CD4-positive, alpha-beta T cell treated with Interleukin-21 for 1 hour (primary cell): Measurements from ENCODE around the gene RASSF3.
"Not testable (repeated sequence)": the region's sequence is repeated elsewhere in the genome, so short reads cannot be mapped to it uniquely, and the experiment has no call there.

Experiments
- DNase-seq: peaks from one replicate; pipeline ENCODE4 v3.0.0-alpha.2; 2020

The RASSF3 gene, protein sequence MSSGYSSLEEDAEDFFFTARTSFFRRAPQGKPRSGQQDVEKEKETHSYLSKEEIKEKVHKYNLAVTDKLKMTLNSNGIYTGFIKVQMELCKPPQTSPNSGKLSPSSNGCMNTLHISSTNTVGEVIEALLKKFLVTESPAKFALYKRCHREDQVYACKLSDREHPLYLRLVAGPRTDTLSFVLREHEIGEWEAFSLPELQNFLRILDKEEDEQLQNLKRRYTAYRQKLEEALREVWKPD

DNA sequence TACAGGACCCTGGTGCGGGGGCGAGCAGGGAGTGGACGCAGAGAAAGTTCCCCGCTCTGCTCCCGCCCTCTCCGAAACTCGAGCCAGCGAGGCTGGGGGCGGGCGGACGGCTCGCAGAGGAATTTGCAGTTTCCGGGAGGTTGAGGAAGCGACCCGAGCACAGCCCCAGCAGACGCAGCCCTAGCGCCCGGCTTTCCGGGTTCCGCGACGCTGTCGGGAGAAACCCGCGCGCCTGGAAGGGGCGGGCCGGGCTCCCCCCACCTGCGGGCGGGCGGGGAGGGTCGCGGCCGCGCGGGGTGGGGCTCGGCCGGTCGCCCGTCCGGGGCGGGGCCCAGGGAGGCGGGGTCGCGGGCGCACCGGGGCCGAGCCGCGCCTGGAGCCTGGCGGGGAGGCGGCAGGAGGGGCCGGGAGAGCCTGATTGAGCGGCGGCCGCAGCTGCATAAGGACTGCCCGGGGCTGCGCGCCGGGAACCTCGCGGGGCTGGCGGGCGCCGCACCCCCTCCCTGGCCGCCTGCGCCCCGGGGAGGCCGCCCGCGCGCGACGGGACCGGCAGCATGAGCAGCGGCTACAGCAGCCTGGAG lies at the start of gene RASSF3:
RASSF3 (plus strand) TSS at position 417 of the 581 bp plus-strand sequence; CDS start at position 555, 138 bp downstream.
- peak; percentile 83 for DNase-seq

DNA sequence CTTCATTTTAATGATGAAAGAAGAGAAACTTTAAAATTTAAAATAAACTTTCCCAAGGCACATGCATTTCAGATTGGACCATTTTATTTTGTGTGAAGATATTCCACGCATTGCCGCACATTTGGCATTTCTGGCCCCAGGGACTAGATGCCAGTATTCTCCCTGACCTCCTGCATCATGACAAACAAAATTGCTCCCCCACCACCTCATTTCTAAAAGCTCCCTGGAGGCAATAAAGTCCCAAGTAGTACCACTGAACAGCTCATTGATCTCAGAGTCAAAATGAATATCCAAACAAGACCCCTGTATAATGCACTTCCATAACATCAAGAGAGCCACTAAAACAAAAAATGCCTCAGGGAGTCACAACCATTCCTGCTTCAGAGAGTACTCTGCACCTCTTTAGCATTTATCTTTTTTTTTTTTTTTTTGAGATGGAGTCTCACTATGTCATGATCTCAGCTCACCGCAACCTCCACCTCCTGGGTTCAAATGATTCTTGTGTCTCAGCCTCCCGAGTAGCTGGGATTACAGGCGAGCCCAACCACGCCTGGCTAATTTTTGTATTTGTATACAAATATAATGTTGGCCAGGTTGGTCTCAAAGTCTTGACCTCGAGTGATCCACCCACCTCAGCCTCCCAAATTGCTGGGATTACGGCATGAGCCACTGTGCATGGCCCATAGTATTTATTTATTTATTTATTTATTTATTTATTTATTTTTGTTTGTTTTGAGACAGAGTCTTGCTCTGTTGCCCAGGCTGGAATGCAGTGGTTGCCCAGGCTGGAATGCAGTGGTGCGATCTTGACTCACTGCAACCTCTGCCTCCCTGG lies 48.8 kb upstream of the RASSF3 start:
- DNase-seq: no peak

DNA sequence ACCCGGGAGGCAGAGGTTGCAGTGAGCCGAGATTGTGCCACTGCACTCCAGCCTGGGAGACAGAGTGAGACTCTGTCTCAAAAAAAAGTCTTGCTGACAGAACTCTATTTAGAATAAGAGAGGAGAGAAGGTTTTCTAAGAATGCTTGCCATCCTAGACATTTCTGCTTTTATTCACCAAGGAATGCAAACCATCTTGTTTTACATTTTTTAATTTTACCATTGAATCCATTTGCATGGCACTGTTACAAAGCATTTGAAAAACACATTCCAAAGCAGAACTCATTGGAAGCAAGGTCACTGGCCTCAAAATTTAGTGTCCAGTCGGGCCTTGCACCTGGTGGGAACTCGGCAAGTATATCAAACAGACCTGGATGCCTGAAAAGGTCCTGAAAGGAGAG lies 44.2 kb upstream of the RASSF3 start:
- DNase-seq: no peak

DNA sequence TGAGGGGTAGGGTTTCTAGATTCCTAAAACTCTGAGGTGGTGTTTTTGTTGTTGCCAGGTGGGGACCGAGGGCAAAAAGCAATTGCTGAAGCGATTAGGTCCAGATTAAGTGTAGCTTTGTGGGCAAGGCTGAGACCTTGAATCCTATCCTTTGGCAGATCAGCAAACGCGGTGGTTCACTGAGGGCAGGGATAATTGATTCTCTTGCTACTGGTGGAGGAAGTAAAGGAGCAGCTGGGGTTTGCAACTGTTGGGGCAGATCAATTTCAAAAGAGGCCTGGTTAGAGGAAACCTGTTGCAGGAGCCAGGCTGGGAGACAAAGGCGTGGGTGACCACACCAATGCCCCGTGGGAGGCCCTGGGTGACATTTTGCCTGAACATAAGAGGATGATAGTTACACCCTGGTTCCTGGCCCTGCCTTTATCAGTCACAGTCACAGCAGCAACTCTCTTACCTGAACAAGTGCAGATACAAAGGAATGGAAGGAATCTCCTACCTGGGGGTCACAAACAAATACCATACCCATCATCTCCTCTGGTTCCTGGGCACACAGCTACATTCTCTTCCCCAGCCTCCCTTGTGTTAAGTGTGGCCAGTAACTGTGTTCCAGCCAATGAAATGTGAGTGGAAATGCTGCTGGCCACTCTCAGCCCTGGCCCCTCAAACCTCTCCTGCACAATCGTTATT lies 43.3 kb upstream of the RASSF3 start:
- DNase-seq: no peak

DNA sequence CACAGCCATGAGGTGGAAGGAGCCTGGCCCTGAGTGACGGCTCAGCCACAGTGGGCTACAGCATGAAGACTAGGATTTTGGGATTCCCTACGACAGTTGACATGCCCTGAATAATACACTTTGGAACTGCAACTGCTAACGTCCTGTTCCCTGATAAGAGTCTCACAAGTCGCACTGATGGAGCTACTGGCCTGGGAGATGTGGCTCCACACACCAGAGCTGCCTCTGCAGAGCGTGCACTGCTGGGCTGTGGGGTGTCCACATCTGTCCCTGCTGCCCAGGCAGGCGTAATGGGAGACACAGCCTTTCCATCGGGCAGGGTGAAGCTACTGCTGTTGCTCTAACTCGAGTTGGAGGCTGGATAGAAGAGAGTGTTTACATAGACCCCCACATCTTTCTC lies 42.7 kb upstream of the RASSF3 start:
- DNase-seq: no peak

DNA sequence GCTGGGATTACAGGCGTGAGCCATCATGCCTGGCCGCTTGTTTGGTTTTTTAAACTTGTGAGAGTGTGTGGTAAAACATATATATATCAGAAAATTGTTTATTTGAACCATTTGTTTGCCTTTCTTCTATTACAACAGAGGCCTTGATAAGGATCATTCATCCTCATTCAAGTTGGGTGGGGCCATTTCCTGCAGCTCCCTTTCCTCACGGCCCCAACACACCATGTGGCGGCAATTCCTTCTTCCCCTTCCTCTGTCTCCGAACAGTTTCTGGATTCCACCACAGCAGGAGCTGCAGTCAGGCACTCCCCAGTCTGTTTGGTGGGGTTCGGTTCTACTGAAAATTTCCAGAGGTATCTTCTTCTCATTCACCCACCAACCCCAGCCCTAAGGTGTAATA lies 42.0 kb upstream of the RASSF3 start:
- DNase-seq: no peak

DNA sequence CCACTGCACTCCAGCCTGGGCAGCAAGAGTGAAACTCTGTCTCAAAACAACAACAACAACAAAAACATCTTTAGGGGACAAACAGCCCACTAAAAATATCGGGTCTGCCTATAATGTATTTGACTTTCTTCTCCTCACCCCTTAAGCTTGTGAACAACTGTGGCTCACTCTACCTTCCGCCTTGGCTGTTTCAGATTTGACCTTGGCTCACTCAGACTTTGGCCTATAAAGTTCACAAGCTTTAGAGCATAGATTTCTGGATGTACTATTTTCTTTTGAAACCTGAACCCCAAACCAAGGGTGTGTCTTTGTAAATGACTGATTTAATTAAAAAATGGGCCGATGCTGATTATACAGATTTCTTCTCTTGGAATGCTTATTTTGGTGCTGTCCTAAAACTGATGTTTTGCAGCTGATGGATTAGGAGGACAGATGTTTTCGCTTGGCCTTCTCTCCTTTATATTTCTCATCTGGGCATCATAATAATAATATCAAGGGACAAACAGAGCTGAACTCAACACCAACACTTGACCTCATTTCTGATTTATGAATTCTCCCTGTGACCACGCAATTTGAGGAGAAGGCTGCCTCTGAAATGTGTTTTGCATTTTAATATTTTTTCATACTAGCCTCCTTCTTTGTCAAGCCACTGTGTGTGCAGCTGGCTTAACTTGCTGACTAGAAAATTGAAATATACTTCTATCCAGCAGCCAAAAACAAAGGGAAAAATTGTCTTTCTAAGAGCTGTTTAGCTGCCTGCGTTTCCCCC lies 40.2 kb upstream of the RASSF3 start:
- DNase-seq: no peak

DNA sequence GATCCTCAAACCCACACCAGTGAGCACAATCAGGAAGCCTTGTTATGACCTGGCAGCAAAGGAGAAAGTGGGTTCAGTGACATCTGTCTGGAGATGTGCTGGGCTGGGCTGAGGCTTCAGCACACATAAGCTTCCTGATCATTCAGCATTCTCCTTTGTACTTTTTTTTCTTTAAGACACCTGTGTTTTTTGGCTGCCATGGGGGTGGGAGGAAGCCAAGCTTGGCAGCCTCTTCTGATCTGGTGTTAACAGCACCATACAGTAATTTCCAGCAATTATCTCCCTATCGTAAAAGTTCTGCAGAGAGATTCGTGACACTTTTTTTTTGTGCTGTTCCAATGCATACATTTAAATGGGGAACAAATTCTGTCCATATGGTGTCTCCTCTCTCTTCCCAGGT lies 38.9 kb upstream of the RASSF3 start:
- no peak for DNase-seq

DNA sequence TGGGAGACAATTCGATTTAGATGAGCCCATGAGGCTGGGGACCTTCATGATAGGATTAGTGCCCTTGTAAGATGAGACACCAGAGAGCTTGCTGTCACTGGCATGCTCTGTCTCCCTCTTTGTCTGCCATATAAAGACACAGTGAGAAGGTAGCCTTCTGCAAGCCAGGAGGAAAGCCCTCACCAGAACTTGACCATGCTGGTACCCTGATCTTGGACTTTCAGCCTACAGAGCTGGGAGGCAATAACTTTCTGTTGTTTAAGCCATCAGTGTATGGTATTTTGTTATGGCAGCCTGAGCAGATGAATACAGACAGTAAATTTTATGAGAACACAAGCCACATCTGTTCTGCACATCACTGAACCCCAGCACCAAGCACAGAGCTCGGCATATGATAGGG lies 38.1 kb upstream of the RASSF3 start:
- DNase-seq: no peak

DNA sequence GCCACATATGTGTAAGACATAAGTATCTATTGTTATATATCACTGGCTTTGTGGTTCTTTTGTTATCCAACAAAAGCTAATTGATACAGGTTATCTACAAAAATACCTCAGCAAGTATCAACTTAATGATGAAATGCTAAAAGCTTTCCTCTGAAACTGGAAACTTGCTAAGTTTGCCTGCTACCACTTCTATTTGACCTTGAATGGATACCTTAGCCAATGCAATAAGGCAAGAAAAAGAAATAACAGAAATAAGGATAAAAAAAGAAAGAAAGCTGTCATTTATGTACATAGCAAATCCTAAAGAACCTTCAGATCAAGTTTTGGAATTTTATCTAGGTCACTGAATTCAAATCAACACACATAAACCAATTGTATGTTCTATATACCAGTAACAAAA lies 35.5 kb upstream of the RASSF3 start:
- DNase-seq: no peak

DNA sequence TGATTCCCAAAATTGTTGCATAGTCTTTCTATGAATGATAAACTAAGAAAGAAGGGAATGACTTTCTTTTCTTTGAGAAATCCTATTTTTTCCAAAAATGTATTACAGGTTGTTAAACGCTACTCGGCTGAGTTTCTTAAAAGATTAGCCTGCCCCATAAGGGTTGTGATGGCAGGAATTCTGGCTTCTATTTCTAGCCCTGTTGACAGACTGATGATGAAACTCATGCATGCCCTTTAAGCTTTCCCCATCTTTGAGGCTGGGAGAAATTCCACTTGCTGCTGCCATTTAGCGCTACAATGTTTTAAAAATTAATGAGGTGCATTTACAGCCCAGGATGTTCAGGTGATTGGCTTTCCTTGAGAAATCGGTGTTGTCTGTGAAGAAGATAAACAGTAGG lies 33.2 kb upstream of the RASSF3 start:
- DNase-seq: no peak

DNA sequence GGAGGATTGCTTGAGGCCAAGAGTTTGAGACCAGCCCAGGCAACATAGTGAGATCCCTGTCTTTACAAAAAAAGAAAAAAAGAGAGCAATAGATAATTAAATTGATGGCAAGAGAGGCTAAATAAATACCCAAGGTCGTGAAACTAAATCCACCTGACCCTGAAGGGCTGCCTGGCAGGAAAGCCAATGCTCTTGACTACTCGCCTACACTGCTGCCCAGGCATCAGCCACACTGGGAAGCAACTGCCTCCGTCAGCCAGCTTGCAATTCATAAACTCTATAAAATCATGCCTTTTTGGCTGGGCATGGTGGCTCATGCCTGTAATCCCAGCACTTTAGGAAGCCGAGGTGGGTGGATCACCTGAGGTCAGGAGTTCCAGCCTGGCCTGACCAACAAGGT lies 31.7 kb upstream of the RASSF3 start:
- DNase-seq: no peak

DNA sequence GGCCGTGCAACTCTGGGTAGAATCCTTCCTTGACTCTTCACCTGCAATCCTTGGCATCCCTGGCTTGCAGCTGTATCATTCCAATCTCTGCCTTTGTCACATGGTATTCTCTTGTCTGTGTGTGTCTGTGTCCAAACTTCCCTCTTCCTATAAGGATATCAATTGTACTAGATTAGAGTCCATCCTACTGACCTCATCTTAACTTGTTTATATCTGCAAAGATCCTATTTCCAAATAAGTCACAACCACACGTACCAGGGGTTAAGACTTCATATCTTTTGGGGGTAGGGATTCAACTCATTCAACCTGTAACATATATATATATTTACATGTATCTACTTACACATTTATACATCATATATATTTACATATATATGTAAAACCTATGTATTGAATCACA lies 29.6 kb upstream of the RASSF3 start:
- no peak for DNase-seq

DNA sequence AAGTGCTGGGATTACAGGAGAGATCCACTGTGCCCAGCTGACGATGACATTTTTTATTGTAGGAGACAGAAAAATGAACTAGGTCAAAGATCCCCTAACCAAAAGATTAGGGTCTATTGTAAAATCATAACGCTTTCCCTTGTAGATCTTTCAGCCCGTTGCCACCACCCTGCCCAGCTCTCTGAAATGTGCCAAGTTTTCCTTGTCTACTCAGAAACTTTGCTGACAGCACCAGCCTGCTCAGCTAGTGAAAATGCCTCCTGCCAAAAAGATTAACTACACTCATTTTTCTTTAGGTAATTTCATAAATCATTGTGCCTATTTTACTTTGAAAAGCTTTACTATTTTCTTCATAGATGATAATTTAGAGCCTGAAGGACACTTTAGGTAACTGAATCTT lies 28.2 kb upstream of the RASSF3 start:
- DNase-seq: no peak

DNA sequence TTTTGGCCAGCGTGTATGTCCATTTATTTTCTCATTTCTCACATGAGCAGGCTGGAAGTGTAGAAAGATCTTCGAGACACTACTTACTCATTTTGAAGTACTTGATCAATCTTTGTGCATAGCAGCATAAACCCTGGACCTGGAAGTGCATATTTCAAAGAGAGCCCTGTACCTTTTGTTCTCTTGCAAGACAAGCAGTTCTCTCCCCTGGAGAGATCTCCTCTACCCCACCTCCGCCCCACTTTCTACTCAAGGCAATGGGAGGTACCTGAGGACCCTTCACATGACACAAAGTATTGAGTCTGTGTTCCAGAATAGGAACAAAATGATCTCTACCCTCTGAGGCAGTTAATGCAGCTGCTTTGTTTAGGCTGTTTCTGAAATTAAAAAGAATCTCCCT lies 27.4 kb upstream of the RASSF3 start:
- no peak for DNase-seq

DNA sequence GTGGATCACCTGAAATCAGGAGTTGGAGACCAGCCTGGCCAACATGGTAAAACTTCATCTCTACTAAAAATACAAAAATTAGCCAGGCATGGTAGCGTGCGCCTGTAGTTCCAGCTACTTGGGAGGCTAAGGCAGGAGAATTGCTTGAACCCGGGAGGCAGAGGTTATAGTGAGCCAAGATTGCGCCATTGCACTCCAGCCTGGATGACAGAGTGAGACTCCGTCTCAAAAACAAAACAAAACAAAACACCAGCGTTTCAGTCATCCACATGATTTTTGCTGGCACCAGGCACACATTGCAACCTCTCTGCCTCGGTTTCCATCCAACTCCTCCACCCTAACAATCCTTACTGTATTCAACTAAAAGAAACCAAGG lies 26.9 kb upstream of the RASSF3 start:
- DNase-seq: not testable (repeated sequence)

DNA sequence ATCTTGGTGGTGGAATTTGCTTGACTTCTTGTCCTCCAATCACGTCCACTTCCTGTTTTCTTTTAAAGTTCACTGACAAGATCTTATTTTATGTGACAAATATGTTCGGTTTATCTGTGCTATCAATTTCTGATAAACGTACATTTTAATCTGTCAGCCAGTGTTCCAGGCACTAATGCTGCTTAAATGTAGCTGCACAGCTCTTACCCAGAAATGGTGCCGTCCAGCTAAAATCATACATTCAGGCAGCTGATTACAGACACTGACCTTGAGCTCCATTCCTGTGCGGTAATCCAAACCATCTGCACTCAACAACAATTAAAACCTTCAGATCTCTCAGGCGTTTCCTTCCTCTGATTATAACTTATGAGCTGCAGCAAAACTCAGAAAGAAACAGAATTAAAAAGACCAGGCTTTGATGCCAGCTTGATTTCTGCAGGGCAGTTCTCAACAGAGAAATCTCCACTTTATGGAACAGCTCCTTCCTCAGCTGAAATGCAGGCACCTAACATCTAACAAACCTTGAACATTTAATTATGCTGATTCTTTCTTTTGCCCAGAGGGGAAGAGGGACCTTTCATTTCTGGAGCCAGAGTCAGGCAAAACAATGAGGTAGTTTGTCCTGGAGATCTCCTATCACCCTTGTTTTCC lies 26.4 kb upstream of the RASSF3 start:
- no peak for DNase-seq

DNA sequence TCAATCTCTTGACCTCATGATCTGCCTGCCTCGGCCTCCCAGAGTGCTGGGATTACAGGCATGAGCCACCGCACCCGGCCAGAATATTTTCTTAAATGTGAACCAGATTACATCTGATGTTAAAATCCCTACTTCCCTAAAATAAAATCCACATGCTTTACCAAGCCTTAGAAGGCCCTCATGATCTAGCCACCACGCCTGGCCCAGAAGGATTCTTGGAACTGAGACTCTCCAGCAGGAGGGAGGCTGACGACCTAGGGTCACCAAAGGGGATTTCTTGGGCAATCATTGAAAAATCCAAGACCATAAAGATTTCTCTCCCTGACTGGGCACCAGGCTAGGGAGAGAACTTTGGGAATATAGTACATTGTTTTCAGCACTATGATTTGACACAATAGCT lies 25.2 kb upstream of the RASSF3 start:
- DNase-seq: no peak

DNA sequence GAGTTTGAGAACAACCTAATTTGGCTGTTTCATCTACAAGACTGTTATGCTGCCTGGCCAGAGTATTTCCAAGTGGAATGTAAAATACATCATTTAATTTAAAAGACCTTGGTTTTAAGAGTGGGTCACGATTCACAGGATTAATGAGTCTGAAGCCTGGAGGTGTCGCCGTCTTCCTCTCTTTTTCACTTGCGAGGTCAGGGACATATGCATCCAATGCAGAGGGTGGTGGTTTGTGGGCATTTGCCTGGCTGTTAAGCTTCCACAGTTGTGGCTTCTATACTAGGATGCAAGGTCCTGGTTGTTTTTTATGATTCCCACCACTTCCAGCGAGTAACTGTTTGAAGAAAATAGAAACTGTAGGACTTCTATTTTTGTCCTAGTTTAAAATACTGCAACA lies 22.8 kb upstream of the RASSF3 start:
- no peak for DNase-seq

DNA sequence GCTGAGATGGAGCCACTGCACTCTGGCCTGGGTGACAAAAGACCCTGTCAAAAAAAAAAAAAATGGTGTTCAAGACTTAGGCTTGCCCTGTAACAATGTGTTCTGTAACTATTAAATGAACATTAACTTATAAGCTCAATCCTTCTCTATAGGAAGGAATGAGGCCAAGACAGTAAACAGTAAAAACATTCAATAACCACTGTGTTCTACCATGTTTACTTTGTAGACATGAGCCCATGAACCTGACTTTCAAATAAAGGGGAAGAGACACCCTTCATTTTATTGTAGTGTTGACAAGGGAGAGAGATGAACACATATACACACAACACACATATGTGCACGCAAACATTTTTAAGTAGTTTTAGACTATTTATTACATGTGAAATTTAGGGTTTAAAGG lies 20.1 kb upstream of the RASSF3 start:
- no peak for DNase-seq

DNA sequence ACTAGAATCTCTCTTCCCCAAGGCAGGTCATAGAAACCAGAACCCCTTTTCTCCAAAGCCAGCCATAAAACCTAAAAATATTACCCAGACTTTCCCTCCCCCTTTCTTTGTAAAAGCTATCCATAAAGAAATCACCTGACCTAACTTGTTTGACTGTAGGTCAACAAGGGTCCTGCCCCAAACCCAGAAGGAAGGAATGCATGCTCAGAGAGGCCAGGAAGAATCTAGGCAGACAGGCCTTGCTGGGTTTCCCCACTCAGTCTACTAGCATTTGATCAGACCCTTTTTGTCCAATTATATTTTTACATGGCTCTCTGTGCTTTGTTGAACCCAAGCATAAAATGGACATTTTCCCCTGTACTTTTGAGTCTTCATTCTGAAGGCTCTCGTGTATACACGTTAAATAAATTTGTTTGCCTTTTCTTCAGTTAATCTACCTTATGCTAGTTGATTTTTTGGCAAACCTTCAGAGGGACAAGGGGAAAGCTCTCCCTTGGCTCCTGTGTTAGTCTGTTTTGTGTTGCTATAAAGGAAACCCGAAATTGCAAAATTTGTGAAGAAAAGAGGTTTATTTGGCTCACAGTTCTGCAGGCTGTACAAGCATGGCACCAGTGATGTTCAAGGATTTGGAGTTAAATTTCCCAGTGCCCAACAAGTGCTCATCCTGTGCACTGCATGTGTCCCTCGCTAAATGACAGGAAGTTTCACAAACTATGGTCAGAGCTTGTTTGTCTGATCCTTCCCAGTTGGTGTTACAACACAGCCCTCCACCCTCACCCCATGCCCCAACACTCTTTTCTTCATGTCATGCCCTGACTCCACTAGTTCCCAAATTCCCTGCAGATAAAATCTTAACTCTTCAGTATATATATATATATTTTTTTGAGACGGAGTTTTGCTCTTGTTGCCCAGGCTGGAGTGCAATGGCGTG lies 14.2 kb upstream of the RASSF3 start:
- DNase-seq: no peak
